Ishikawa (cell line): ENCODE results near the gene CD52.

ENCODE experiments used
- CEBPB ChIP-seq: IDR thresholded peaks from 2 replicates; pipeline ENCODE4 v1.6.1; 2012
- CREB1 ChIP-seq: IDR thresholded peaks from 2 replicates; pipeline ENCODE4 v1.6.1; 2012; ENCODE audit warnings: low read depth
- EP300 ChIP-seq: IDR thresholded peaks from 2 replicates; pipeline ENCODE4 v1.6.1; 2012; ENCODE audit warnings: borderline replicate concordance
- FOXM1 ChIP-seq: IDR thresholded peaks from 2 replicates; pipeline ENCODE4 v1.6.1; 2012; ENCODE audit warnings: low read depth, borderline replicate concordance
- MAX ChIP-seq: IDR thresholded peaks from 2 replicates; pipeline ENCODE4 v1.6.1; 2012
- NFIC ChIP-seq: IDR thresholded peaks from 2 replicates; pipeline ENCODE4 v1.6.1; 2012
- RAD21 ChIP-seq: IDR thresholded peaks from 2 replicates; pipeline ENCODE4 v1.6.1; 2012; ENCODE audit warnings: low read depth
- REST ChIP-seq: IDR thresholded peaks from 2 replicates; pipeline ENCODE4 v1.6.1; 2012; ENCODE audit warnings: low read depth, mild to moderate bottlenecking
- TAF1 ChIP-seq: IDR thresholded peaks from 2 replicates; pipeline ENCODE4 v1.6.1; 2012; ENCODE audit warnings: low read depth, mild to moderate bottlenecking
- TCF12 ChIP-seq: IDR thresholded peaks from 2 replicates; pipeline ENCODE4 v1.6.1; 2012; ENCODE audit warnings: low read depth
- YY1 ChIP-seq: IDR thresholded peaks from 2 replicates; pipeline ENCODE4 v1.6.1; 2012; ENCODE audit warnings: low read depth
- ZBTB7A ChIP-seq: IDR thresholded peaks from 2 replicates; pipeline ENCODE4 v1.6.1; 2012; ENCODE audit warnings: low read depth

GRCh38 chr1:26368006-26368405 lies 50.2 kb downstream of the CD52 start:
- no peak for TF ChIP-seq EP300
- TF ChIP-seq YY1: no peak
- TF ChIP-seq REST: no peak
- TF ChIP-seq CREB1: no peak
- no peak for TF ChIP-seq ZBTB7A
- TF ChIP-seq RAD21: no peak
- TF ChIP-seq MAX: no peak
- no peak for TF ChIP-seq CEBPB
- TF ChIP-seq FOXM1: no peak
- no peak for TF ChIP-seq NFIC
- no peak for TF ChIP-seq TCF12
- TF ChIP-seq TAF1: no peak
